OCI-M1 (cell line): ENCODE data around the gene USH2A.

ENCODE experiments used
- DNase-seq: peaks from one replicate; lab custom pipeline; 2025; lab: John Stamatoyannopoulos, UW

USH2A gene

DNA sequence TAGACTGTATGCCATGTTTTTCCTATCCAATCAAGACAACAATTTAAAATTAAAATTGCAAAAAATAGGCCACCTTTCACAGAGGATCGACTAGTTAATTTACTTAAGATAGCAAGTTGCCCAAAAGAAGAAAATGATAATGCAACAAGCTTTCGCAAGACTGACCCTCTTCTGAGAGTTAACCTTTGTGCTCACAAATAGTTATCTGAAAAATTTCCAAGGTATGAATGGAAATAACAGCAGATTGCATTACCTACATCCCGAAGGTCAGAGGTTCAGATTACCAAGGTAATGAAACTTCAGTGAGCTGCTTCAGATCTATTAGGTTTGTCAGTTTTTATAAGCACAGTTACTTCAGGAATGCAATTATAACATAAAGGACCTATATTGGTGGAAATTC is 558.2 kb downstream of the USH2A start:
- DNase-seq = no peak

DNA sequence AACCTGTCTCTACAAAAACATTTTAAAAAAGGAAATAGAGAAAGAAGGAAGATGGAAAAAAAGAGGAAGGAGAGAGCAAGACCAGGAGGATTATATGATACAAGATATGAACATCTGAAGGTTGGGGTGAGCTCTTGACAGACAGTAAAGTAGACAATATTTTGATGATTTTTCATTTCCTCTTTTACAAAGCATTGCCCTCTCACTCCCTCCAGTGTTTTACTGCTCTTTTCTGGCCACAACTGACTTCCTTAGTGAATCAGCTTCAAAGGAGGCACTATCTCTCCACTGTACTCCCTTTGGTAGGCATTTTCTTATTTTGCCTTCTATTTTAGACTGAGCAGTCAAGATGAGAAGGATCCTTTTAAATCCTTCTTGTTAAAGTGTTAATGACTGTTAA is 559.5 kb downstream of the USH2A start:
- DNase-seq = peak; percentile 80

DNA sequence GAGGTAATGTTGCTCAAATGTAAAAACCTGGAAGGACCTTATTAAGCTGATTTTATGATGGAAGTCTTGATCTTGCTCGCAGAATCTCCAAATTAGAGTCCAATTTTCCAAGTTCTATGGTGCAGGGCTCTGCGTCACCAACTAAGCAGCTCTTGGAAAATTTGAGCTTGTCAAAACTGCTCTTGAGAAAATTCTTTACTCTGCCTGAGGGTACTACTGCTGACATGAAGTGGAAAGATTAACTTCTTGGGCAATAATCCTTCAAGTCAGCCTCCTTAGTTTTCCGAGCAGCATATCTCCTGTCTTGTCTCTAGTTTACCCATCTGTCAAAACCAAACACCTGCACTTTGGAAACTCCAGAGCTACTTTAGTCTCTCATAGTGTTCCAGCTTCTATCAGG is 562.4 kb downstream of the USH2A start:
- no peak for DNase-seq

DNA sequence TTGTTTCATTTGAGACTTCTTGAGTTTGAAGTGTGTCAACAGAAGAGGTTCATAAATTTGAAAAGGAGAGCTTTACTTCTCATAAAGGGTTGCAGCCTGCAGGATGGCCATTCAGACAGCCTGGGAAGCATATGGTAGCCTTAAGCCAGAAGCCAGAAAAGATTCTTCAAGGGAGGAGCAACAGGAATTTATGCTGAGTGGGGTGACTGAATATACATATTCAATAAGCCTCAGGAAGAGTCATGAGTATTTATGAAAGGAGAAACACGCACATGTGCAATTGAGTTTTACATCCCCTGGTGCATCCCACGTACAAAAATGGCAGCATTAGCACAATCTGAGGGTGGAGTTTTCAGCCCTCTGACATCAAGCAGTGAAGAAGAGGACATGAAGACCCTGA is 565.9 kb downstream of the USH2A start:
- DNase-seq = no peak

DNA sequence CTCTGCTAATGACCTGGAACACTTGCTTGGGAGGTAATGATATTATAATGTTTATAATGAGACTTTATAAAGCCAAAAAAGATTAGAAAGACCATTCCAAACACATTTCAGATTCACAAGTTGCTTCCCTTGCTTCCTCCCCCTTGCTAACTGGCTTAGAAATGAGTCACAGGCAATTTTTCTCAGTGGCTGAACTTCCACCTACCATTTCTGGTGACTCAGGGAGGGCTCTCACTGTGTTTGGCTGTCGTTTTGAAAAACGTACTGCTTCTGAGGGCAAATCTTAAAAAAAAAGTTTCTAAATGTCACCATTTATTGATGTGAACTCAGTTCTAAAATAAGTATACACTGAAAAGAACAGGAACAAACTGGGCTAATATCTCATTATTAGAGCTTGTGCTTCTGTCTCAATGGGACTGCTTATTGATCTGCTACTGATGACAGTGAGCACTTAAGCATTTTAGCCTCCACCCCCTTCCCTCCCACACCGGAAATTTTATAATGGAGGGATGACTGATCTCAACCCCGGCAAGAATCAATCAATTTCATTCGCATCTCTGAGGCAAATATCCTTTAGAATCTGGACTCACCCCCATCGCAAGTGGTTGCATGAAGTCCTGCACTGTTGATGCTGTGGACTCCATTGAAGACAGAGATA is 577.9 kb downstream of the USH2A start:
- DNase-seq = peak; percentile 18

DNA sequence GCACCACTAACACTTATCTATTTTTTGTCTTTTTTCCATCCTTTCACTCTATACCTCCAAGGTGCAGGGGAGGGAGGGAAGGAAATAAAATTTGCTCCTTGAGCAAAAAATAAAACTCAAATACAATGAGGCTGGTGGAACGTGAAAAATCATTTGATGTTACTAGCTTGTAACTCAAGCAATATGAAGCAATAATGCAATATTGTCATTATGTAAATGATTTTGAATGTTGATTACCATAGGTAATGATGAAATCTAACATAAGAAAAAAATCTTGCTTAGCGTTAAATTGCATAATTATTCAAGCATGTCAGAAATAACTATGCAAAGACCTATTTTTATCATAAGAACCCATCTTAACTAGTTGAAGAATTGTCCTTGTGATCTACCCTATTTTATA is 578.5 kb downstream of the USH2A start:
- no peak for DNase-seq

DNA sequence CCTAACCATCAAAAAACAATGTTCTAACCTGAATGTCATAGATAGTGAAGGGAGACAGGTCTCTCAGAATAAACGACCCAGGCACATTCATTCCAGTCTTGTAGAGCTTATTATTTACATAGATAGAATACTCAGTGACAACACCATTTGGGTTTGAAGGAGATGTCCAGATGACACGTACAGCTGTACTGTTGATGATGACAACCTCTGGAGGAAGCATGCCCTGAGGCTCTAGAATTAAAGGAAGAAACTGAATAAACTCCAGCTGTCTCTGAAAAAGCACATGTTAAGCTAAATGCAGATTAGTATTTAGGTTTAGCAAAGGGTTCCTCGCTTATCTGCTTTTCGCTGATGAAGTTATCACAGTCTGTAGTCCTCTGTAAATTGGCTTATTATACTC is 579.0 kb downstream of the USH2A start:
- no peak for DNase-seq

DNA sequence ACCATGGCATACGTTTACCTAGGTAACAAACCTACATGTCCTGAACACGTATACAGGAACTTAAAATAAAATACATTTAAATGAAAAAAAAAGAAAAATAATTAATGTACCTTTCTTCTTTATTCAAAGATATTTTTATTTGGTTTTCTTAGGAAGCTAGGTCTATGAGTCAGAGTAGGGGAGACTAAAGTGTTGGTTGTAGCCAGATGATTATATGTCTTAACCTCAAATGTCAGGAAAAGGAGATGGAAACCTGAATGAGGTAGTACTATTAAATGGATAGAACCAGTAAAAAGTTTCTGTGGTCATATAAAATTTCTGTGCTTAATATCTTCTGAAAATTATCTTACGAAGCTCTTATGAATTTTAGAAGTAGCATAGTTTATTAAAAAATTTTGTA is 580.3 kb downstream of the USH2A start:
- no peak for DNase-seq

DNA sequence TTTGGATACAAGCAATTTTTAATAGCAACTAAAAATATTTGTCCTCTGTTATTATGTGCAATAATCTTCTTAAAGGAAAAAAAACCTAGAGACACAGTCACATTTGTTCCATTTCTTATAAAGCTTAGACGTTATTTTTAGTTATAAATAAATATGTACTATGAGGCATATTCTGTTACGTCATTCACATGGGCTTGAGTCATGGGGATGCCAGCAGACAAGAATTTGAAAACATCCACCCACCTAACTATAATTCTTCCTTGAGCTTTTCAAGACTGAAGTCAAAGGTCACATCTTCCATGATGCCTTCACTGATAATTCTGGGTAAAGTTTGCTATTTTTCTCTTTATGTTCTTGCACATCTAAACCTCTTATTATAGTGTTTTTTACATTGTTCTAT is 587.3 kb downstream of the USH2A start:
- DNase-seq = no peak

DNA sequence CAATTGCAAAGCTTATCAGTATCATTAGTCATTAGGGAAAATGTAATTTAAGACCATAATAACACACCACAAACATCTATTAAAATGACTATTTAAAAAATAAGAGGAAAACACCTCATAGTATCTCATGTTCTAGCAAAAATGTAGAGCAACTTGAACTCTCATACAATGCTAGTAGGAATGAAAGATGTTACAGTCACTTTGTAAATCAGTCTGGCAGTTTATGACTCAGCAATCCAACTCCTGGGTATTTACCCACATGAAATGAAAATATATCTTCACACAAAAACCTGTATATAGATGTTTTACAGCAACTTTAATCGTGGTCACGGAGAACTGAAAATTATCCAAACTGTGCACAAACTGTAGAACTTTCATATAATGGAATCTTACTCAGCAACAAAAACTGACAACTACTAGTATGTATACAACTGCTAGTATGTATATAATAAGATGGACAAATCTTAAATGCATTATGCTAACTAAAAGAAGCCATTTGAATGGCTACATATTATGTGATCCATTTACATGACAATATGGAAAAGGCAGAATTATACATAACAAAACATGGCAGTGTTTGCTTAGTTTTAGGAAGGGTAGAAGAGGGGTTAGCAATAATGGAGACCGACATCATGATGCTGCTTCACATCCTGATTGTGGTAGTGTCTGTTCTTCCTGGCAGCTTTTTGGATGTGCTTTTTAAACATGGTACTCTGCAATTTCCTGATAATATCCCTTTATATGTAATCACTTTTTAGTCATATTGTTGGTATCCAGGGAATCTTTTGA is 589.1 kb downstream of the USH2A start:
- peak; percentile 50 for DNase-seq

DNA sequence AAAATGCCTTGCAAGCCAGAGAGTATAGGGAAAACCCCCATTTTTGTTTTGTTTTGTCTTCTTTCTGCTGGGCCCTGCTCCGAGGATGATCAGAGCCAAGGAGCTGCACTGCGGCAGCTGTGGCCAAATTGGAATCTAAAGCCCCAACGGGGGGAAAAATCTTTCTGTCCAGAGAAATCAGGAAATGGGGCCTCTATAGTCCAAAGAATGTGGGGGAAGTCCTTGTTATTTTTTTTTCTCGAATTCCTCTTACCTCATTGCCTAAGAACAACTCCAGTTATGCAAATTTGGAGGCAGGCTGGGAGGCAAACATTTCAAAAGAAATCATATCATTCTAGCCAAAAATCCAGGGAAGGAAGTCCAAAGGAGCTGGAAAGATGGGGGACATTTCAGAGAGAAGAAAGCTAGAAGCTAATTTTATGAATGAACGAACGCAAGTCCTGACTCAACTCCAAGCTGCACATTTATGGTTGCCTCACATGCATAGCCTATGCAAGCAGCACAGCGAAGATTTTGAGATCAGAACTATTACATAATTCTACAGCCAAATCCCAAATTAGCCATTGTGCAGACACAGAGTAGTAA is 592.9 kb downstream of the USH2A start:
- DNase-seq = no peak

DNA sequence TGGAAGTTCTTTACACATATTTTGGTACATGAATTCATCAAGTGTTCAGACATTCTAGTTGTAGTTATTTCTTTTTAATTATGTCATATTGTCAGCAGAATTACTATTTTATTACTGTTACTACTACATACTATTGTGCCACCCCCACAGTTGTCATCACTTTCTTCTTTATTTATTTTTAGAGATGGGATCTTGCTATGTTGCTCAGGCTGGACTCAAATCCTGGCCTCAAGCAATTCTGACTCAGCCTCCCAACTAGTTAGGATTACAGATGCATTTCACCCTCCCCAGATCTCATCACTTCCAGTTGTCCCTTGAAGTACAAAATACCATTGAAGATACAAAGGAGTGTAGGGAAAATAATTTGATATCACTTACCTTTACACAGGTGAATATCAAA is 598.2 kb downstream of the USH2A start:
- DNase-seq = no peak

DNA sequence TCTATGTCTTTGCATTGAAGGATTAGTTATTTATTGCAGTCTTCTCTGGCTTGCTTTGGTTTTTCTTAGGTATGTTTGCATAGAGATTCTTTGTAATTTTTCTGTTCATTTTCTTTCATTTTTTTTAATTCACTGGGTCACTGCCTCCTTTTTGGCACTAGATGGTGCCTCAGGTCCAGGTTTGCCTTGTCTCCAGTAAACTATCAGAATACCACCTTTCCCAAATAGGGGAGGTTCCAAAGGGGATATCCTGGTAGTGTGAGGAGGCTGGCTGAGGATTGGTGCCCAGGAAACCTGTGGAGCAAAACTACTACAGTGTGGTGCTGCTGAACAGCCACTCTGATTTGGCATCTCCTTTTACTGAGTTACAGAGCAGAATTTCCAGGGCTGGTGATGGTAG is 599.0 kb downstream of the USH2A start:
- no peak for DNase-seq

DNA sequence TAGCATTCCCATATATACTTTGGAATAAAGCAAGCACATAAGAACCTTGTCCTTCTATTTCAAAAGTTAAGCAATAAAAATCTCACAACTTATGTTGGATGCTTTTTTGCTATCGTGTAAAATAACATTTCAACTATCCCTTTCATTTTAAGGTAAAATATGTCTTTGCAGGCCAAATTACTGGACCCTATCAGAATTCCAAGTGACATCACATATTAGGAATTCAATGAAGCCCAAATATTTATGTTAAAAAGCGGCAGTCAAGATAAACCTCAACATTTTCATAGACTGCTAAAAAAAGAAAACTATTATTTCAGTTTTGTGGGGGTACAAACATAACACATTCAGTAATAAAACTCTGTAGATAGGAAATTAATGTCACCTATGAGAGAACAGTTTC is 604.1 kb downstream of the USH2A start:
- no peak for DNase-seq

DNA sequence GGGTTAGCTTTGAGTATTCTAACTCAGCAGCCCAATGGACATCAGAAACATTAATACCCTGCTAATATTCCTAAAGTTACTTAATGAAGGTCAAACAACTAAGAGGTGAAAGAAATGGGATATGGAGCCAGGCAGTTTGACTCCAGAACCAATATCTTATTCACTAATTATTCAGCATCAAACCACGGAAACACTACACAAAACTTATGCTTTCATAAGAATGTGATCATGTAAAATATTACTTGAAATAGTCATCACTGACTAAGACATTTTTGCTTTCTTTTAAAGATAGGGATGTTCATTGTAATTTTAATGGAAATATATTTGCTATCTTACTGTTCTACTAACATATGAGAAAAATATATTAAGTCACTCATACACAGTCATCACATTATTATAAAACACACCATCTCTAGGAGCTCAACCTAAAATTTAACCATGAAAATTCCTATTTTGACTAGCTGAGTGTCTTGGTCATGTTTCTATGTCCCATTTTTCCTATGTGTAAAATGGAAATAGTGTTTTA is 615.3 kb downstream of the USH2A start:
- DNase-seq = no peak

DNA sequence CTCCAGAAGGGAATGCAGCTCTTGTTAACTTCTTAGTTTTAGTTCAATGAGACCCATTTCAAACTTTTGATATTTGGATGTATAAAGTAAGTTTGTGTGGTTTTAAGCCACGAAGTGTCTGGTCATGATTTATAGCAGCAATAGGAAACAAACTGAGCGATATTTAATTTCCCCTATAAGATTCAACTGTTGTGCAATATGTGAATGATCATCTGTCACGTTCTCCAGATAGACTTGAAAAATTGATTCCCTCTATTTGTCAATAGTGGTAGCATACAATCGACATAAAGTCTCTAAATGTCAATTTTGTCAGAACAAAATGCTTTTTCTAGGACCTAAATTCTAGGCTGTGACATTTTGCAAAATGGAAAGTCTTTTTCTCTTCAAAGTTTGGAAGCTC is 616.0 kb downstream of the USH2A start:
- DNase-seq = no peak

DNA sequence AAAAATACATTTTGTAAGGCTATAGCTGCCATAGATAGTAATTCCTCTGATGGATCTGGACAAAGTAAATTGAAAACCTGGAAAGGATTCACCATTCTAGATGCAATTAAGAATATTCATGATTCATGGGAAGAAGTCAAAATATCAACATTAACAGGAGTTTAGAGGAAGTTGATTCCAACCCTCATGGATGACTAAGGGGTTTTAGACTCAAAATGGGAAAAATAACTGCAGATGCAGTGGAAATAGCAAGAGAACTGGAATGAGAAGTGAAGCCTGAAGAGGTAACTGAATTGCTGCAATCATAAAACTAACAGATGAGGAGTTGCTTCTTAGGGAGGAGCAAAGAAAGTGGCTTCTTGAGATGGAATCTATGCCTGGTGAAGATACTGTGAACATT is 625.4 kb downstream of the USH2A start:
- peak; percentile 26 for DNase-seq

DNA sequence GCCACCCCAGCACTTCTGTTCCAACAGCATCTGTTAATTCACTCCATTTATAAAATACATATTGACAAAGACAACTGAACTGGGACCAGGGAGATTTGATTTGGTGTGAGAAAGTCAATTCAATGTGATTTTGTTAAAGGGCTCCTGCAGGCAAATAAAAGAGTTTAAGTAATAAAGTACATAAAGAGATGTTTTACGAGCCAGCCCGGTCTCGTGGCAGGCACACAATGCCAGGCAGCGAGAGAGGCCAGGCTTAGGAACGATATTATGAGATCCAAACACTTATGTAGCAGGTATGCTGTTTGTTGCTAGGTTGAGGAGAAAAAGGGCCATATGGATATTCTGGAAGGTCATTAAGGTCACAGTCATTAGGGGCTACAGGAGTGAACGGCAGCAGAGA is 629.1 kb downstream of the USH2A start:
- DNase-seq = no peak

DNA sequence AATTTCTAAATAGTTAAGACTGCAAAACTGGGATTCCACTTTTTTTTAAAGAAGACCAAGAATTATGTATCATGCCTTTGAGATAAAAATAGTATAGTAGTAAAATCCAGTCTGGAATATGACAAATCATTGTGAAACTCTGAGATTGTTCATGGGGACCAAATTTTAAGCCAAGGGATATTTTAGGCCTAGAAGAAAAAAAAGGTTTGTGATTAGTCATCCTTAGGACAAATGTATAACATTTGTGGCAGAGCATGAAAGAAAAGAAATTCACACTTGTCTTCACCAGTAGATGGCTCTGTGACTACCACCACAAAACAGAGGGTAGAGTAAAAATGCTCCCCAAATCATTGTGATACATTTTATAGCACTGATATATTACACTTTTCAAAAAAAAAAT is 630.1 kb downstream of the USH2A start:
- peak; percentile 44 for DNase-seq

DNA sequence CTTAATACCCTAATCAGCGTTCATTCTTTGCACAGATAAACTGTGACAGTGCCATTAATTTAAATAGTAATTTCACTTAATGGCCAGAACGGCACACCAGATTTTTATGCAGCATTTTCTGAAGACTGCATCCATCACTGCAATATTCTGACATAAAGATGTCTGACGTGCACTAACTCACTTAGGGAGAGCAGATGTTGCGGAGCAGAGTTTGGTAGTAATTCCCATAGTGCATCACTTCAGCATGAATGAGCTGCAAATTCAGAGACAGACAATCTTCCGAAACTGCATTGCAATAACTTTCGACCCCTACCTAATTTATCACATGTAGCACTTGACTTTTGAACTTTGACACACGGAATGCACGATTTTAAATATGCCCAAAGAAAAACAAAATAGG is 630.8 kb downstream of the USH2A start:
- DNase-seq = no peak

DNA sequence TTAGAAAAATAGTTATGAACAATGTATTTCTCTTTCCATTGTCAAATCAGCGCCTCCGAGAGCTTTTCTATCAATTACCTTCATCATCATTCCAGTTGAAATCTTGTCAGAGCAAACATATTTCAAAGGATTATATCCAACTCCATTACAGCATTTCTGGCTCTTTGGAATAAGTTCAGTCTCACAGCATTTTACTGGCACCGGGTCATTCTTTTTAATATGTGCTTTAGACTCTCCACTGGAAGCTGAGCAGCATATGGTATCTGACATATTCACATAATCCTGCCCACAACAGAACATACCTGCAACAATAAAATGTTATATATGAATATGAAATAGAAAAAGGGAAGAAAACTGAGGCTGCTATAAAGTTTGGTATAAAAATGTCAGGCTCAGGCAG is 633.3 kb downstream of the USH2A start:
- no peak for DNase-seq

DNA sequence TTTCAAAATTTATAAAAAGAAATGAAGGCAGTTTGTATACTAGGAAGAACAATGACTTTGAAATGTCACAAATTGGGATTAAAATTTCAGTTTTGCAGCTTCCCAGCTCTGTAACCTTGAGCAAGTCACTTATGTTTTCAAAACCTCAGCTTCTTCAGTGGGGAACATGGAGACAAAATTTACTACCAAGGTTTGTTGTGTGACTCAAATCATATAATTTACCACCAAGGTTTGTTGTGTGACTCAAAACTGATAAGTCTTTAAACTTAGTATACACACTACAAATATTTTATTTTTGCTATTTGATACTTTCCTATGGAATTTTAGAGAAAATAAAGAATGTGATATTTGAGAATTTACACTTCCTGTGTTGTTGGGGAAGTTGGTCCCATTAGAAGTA is 636.3 kb downstream of the USH2A start:
- no peak for DNase-seq

DNA sequence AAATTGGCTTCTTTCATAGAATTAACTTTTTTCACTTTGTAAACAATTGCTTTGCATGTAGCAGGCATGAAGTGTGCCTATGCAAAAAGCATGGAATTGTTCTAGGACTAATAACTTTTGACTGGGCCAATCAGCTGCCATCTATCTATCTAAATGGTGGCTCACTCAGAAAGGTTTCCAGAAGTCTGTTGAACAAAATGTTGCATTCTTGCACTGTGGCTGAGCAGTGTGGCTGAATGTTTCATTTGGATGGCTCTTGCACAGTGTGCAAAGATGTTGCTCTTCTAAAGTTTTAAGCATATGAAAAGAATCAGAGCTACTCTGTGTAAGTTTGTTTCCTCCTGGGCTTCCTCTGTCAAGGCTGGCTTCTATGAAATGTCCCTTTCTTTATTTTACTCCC is 642.6 kb downstream of the USH2A start:
- no peak for DNase-seq
